MM.1S (cell line): ENCODE measurements around the gene CLTA.

Experiments
- DNase-seq: peaks from one replicate; pipeline ENCODE4 v3.0.0-alpha.2; 2015
- H2AFZ ChIP-seq: fragments of 300-600 bp; sonication (generic); 2 replicates; pipeline ENCODE4 v1.6.0; 2016; ENCODE audit warnings: antibody characterized with exemption, low read length
- H3F3A ChIP-seq: fragments of 300-600 bp; sonication (generic); 2 replicates; pipeline ENCODE4 v1.6.1; 2016; ENCODE audit warnings: mild to moderate bottlenecking, antibody characterized with exemption, low read length, moderate library complexity, mixed read lengths; ENCODE audit not compliant: insufficient read depth
- H3K27ac ChIP-seq: fragments of 300-600 bp; sonication (generic); 2 replicates; pipeline ENCODE4 v1.5.1; 2016; ENCODE audit warnings: mild to moderate bottlenecking, low read length
- H3K27me3 ChIP-seq: fragments of 300-600 bp; sonication (generic); replicated peaks from 2 replicates; pipeline ENCODE4 v1.6.0; 2016; ENCODE audit warnings: low read length; ENCODE audit not compliant: insufficient read depth
- H3K36me3 ChIP-seq: fragments of 300-600 bp; sonication (generic); replicated peaks from 2 replicates; pipeline ENCODE4 v1.6.1; 2016; ENCODE audit warnings: mild to moderate bottlenecking, low read length, mixed read lengths; ENCODE audit not compliant: insufficient read depth
- H3K4me1 ChIP-seq: fragments of 300-600 bp; sonication (generic); 2 replicates; pipeline ENCODE4 v1.6.1; 2016; ENCODE audit warnings: low read length, mixed read lengths
- H3K4me2 ChIP-seq: fragments of 300-600 bp; sonication (generic); 2 replicates; pipeline ENCODE4 v1.6.0; 2016; ENCODE audit warnings: low read depth, low read length
- H3K4me3 ChIP-seq: fragments of 300-600 bp; sonication (generic); 2 replicates; pipeline ENCODE4 v1.5.1; 2016; ENCODE audit warnings: low read length, mixed read lengths
- H3K79me2 ChIP-seq: fragments of 300-600 bp; sonication (generic); 2 replicates; pipeline ENCODE4 v1.6.1; 2016; ENCODE audit warnings: mixed run types, low read length, mixed read lengths
- H3K9ac ChIP-seq: fragments of 300-600 bp; sonication (generic); 2 replicates; pipeline ENCODE4 v1.6.1; 2016; ENCODE audit warnings: low read length, mixed read lengths
- H3K9me2 ChIP-seq: fragments of 300-600 bp; sonication (generic); replicated peaks from 2 replicates; pipeline ENCODE4 v1.6.1; 2016; ENCODE audit warnings: mild to moderate bottlenecking, low read length, mixed read lengths; ENCODE audit not compliant: insufficient read depth
- H3K9me3 ChIP-seq: fragments of 300-600 bp; sonication (generic); replicated peaks from 2 replicates; pipeline ENCODE4 v1.6.1; 2016; ENCODE audit warnings: mild to moderate bottlenecking, low read length, mixed read lengths; ENCODE audit not compliant: insufficient read depth
- H4K20me1 ChIP-seq: fragments of 300-600 bp; sonication (generic); 2 replicates; pipeline ENCODE4 v1.6.1; 2016; ENCODE audit warnings: mild to moderate bottlenecking, low read length, moderate library complexity, mixed read lengths; ENCODE audit not compliant: insufficient read depth
- EZH2 ChIP-seq: fragments of 300-600 bp; sonication (generic); optimal IDR thresholded peaks from 2 replicates; pipeline ENCODE3; 2017; ENCODE audit warnings: low read depth, mild to moderate bottlenecking, antibody characterized with exemption, low read length, mixed read lengths
- EZH2phosphoT487 ChIP-seq: fragments of 300-600 bp; sonication (generic); IDR thresholded peaks from 2 replicates; pipeline ENCODE4 v1.6.1; 2018; ENCODE audit warnings: antibody characterized with exemption, low read length
- TF ChIP-seq, protein P1 (sequence below): fragments of 300-600 bp; sonication (generic); IDR thresholded peaks from 2 replicates; pipeline ENCODE4 v1.5.1; 2016; ENCODE audit warnings: antibody characterized with exemption, low read length, mixed read lengths

Gene CLTA

GRCh38 chr9:36213989-36214388 lies 23.3 kb downstream of the CLTA start:
- Histone ChIP-seq H3K79me2 (peaks cover 42% of the 10 kb centered on the region), H3K9ac (no peak overlapping the region), H3K4me1 (no peaks in the 10 kb centered on the region), H2AFZ (no peak overlapping the region), H3K4me3 (no peak overlapping the region), H3K9me3 (no peaks in the 10 kb centered on the region), H3K27me3 (no peaks in the 10 kb centered on the region), H3K27ac (no peak overlapping the region), H3K4me2 (no peak overlapping the region), H3K36me3 (peaks cover 8% of the 10 kb centered on the region; the same call in 1 of the 2 replicates), H3K9me2 (no peaks in the 10 kb centered on the region), H4K20me1 (peaks cover 27% of the 10 kb centered on the region), H3F3A (no peaks in the 10 kb centered on the region)
- TF ChIP-seq EZH2: no peak
- TF ChIP-seq, protein P1, sequence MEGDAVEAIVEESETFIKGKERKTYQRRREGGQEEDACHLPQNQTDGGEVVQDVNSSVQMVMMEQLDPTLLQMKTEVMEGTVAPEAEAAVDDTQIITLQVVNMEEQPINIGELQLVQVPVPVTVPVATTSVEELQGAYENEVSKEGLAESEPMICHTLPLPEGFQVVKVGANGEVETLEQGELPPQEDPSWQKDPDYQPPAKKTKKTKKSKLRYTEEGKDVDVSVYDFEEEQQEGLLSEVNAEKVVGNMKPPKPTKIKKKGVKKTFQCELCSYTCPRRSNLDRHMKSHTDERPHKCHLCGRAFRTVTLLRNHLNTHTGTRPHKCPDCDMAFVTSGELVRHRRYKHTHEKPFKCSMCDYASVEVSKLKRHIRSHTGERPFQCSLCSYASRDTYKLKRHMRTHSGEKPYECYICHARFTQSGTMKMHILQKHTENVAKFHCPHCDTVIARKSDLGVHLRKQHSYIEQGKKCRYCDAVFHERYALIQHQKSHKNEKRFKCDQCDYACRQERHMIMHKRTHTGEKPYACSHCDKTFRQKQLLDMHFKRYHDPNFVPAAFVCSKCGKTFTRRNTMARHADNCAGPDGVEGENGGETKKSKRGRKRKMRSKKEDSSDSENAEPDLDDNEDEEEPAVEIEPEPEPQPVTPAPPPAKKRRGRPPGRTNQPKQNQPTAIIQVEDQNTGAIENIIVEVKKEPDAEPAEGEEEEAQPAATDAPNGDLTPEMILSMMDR: no peak
- TF ChIP-seq EZH2phosphoT487: no peak
- no peak for DNase-seq

DNA sequence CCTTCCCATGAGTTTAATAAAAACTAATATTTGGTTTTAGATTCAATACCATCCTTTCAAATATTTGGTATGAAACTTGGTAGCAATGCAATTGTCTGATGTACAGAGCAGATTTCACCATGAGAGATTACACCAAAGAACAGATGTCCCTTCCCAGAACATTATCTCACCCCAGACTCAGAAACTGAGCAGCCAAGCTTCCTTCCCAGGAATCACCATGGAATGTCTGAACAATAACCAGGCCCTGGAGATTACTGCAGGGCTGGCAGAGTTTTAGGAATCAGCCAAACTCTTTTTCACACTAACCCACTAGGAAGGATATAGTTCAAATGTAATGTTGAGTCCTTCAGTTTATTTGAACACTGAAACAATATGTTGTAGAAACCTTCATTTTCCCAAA lies 23.9 kb downstream of the CLTA start:
- Histone ChIP-seq H3K27ac (no peak overlapping the region), H2AFZ (no peak overlapping the region), H3K27me3 (no peaks in the 10 kb centered on the region), H3K9me3 (no peaks in the 10 kb centered on the region), H3K79me2 (peaks cover 36% of the 10 kb centered on the region), H4K20me1 (peaks cover 21% of the 10 kb centered on the region), H3K4me3 (no peak overlapping the region), H3K9ac (no peak overlapping the region), H3K9me2 (no peaks in the 10 kb centered on the region), H3K4me2 (no peak overlapping the region), H3K4me1 (no peaks in the 10 kb centered on the region), H3F3A (no peaks in the 10 kb centered on the region), H3K36me3 (peaks cover 5% of the 10 kb centered on the region; the same call in 1 of the 2 replicates)
- no peak for TF ChIP-seq EZH2phosphoT487
- TF ChIP-seq EZH2: no peak
- TF ChIP-seq, protein P1: no peak
- DNase-seq: no peak

- Histone ChIP-seq H4K20me1 (0 out of 2 replicates have a peak, but pooled peaks cover 4% of the 10 kb centered on the region), H3K79me2 (peaks cover 8% of the 10 kb centered on the region), H3K36me3 (peaks cover 9% of the 10 kb centered on the region; the same call in 1 of the 2 replicates), H3K4me1 (no peaks in the 10 kb centered on the region), H2AFZ (no peak overlapping the region), H3F3A (no peaks in the 10 kb centered on the region), H3K27me3 (no peaks in the 10 kb centered on the region), H3K9me3 (no peaks in the 10 kb centered on the region), H3K9me2 (no peaks in the 10 kb centered on the region), H3K4me3 (no peak overlapping the region), H3K27ac (no peak overlapping the region), H3K9ac (no peak overlapping the region), H3K4me2 (no peak overlapping the region)
- no peak for DNase-seq
- TF ChIP-seq EZH2 (no peak), EZH2phosphoT487 (no peak)
- TF ChIP-seq, protein P1: no peak
These were observed 26.7 kb downstream of the CLTA start for GRCh38 chr9:36217256-36217968.
